HCT116 (cell line): ENCODE data around the gene RUBCN. TPM values are rescaled to one million over a fixed set of nuclear protein-coding genes. Genes with fewer than 3 reads are reported as not detected.
"Not testable (repeated sequence)": the region's sequence is repeated elsewhere in the genome, so short reads cannot be mapped to it uniquely, and the experiment has no call there.

Experiments
- ATAC-seq: fragments of 200-7000 bp; cut with Tn5 transposase; 2 replicates; pipeline ENCODE4 v1.9.1; 2020; ENCODE audit warnings: mild to moderate bottlenecking, moderate library complexity
- BruUV-seq: library from RNA; stranded (reverse); fragments of 400-500 nt; replicated peaks from 2 replicates; lab custom pipeline; 2021; lab: Mats Ljungman, UMichigan
- CTCF ChIA-PET: fragments of 300-600 bp; sonication (Branson Sonifier 250); formaldehyde crosslinking; loops from one replicate; lab custom pipeline; 2021; ENCODE audit warnings: antibody characterized with exemption; lab: Charles Lee
- POLR2A ChIA-PET: fragments of 300-600, 350-600 bp; sonication (Branson Sonifier 250); formaldehyde crosslinking; loops from one replicate; lab custom pipeline; 2021; ENCODE audit warnings: antibody characterized with exemption; lab: Charles Lee
- RAD21 ChIA-PET, 2 experiments: fragments of 300-600 bp; sonication (Branson Sonifier 250); formaldehyde crosslinking; loops; one replicate each; lab custom pipeline; 2023; ENCODE audit warnings: low total read pairs in 2 of 2; ENCODE audit not compliant: uncharacterized antibody in 2 of 2, unreplicated experiment in 2 of 2, low non-redundant PET in 1 of 2; lab: Charles Lee
- DNase-seq: peaks from one replicate; pipeline ENCODE4 v3.0.0-alpha.2; 2010; ENCODE audit warnings: low read depth, low spot score
- H2AFZ ChIP-seq: fragments of 200-600 bp; shearing (Covaris generic), sonication (generic); 2 replicates; pipeline ENCODE4 v1.6.1; 2017; ENCODE audit warnings: low read depth, mixed run types, mixed read lengths, antibody characterized with exemption, low read length; ENCODE audit not compliant: poor library complexity, severe bottlenecking
- H3K27ac ChIP-seq: 2 replicates; pipeline ENCODE4 v1.5.1; 2012; ENCODE audit warnings: low read depth, low read length
- H3K27me3 ChIP-seq: fragments of 200-600 bp; sonication (generic); 2 replicates; pipeline ENCODE4 v1.6.1; 2016; ENCODE audit warnings: mixed run types, low read length, mixed read lengths; ENCODE audit not compliant: insufficient read depth
- H3K36me3 ChIP-seq, 2 experiments: fragments of 200-500 bp in 1 of 2; fragments of 200-600 bp in 1 of 2; sonication (Bioruptor generic) in 1 of 2; sonication (generic) in 1 of 2; 2 replicates each; pipeline versions ENCODE4 v1.5.1 to v1.6.1; 2014 to 2016; ENCODE audit warnings: low read length in 2 of 2, inconsistent platforms in 1 of 2, mixed read lengths in 1 of 2, mixed run types in 1 of 2; ENCODE audit not compliant: insufficient read depth in 2 of 2, control insufficient read depth in 1 of 2
- H3K4me1 ChIP-seq, 2 experiments: fragments of 200-600 bp in 1 of 2; sonication (generic) in 1 of 2; 2 replicates each; pipeline versions ENCODE4 v1.5.1 to v1.6.1; 2012 to 2017; ENCODE audit warnings: low read length in 2 of 2, inconsistent platforms in 1 of 2, mild to moderate bottlenecking in 1 of 2, mixed read lengths in 1 of 2, mixed run types in 1 of 2, moderate library complexity in 1 of 2; ENCODE audit not compliant: insufficient read depth in 2 of 2, control insufficient read depth in 1 of 2
- H3K4me2 ChIP-seq: fragments of 200-600 bp; sonication (generic); 2 replicates; pipeline ENCODE4 v1.6.1; 2017; ENCODE audit warnings: mixed run types, low read length, mixed read lengths
- H3K4me3 ChIP-seq, 2 experiments: fragments of 200-600 bp in 1 of 2; sonication (generic) in 1 of 2; replicated peaks in 1 of 2; 2 replicates each; pipeline ENCODE4 v1.5.1; 2011 to 2016; ENCODE audit warnings: low read length in 2 of 2, control low read depth in 1 of 2, low read depth in 1 of 2, mild to moderate bottlenecking in 1 of 2, mixed read lengths in 1 of 2, mixed run types in 1 of 2
- H3K79me2 ChIP-seq: fragments of 200-600 bp; sonication (generic); 2 replicates; pipeline ENCODE4 v1.6.1; 2017; ENCODE audit warnings: mild to moderate bottlenecking, mixed run types, low read length, moderate library complexity, mixed read lengths; ENCODE audit not compliant: insufficient read depth
- H3K9ac ChIP-seq: fragments of 200-600 bp; sonication (generic); 2 replicates; pipeline ENCODE4 v1.6.1; 2016; ENCODE audit warnings: low read length, mixed read lengths
- H3K9me2 ChIP-seq: fragments of 200-600 bp; sonication (generic), shearing (Covaris generic); 2 replicates; pipeline ENCODE4 v1.6.1; 2017; ENCODE audit warnings: mixed run types, mild to moderate bottlenecking, moderate library complexity; ENCODE audit not compliant: insufficient read depth
- H3K9me3 ChIP-seq, 2 experiments: fragments of 200-500 bp in 1 of 2; fragments of 200-600 bp in 1 of 2; sonication (Bioruptor generic) in 1 of 2; sonication (generic) in 1 of 2; 2 replicates each; pipeline ENCODE4 v1.6.1; 2014 to 2017; ENCODE audit warnings: low read length in 2 of 2, mixed read lengths in 2 of 2, inconsistent platforms in 1 of 2, low read depth in 1 of 2, mild to moderate bottlenecking in 1 of 2, mixed run types in 1 of 2, moderate library complexity in 1 of 2; ENCODE audit not compliant: control insufficient read depth in 1 of 2, insufficient read depth in 1 of 2
- H4K20me1 ChIP-seq: fragments of 200-600 bp; sonication (generic), shearing (Covaris generic); 2 replicates; pipeline ENCODE4 v1.6.1; 2017; ENCODE audit warnings: mixed run types, mild to moderate bottlenecking, moderate library complexity; ENCODE audit not compliant: insufficient read depth
- POLR2AphosphoS5 ChIP-seq: IDR thresholded peaks from 2 replicates; pipeline ENCODE4 v1.6.1; 2011; ENCODE audit warnings: mild to moderate bottlenecking, low read depth, low read length, moderate library complexity
- TCF7L2 ChIP-seq: IDR thresholded peaks from 2 replicates; pipeline ENCODE4 v1.7.0; 2011; ENCODE audit warnings: borderline replicate concordance, inconsistent platforms; ENCODE audit not compliant: insufficient read depth, insufficient read length; ENCODE audit errors: extremely low read depth
- intact Hi-C: fragments of 100-400 bp; cut with micrococcal nuclease; formaldehyde crosslinking; loops from 2 replicates; pipeline ENCODE4 v1.10.0; 2022
- total RNA-seq: library from RNA; stranded (reverse); gene quantifications from one replicate; pipeline ENCODE4 v1.2.1, GENCODE V29; 2021; ENCODE audit not compliant: unreplicated experiment

RUBCN gene
- total RNA-seq, 1 experiment from 2014 or later: 21.4 TPM

DNA sequence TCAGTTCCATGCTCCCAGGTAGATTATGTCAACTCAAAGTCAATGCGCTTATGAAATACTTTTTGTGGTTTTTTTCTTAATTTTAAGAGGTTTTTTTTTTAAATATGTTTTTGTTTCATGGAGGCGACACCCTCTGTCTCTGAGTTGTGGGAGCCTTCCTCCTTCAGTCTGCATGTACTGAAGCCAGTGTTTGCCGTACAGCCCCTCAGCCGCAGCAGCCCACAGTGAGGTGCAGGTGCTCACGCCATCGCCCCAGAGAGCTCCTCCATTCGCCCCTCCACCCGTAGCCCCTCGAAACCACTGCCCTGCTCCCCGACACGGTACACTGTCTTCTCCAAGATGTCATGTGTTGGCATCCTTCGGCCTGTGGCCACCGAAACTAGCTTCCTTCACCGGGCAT is 107.4 kb downstream of the RUBCN start:
- H2AFZ ChIP-seq, BruUV-seq, H4K20me1 ChIP-seq, POLR2A ChIA-PET, H3K4me3 ChIP-seq, H3K27me3 ChIP-seq, H3K4me1 ChIP-seq, DNase-seq, H3K9me3 ChIP-seq, H3K27ac ChIP-seq, H3K36me3 ChIP-seq, CTCF ChIA-PET, H3K9ac ChIP-seq, H3K4me2 ChIP-seq, RAD21 ChIA-PET, intact Hi-C loops, ATAC-seq, H3K9me2 ChIP-seq: not testable (repeated sequence)
- peaks cover 14% of the 10 kb centered on the region for H3K79me2 ChIP-seq

DNA sequence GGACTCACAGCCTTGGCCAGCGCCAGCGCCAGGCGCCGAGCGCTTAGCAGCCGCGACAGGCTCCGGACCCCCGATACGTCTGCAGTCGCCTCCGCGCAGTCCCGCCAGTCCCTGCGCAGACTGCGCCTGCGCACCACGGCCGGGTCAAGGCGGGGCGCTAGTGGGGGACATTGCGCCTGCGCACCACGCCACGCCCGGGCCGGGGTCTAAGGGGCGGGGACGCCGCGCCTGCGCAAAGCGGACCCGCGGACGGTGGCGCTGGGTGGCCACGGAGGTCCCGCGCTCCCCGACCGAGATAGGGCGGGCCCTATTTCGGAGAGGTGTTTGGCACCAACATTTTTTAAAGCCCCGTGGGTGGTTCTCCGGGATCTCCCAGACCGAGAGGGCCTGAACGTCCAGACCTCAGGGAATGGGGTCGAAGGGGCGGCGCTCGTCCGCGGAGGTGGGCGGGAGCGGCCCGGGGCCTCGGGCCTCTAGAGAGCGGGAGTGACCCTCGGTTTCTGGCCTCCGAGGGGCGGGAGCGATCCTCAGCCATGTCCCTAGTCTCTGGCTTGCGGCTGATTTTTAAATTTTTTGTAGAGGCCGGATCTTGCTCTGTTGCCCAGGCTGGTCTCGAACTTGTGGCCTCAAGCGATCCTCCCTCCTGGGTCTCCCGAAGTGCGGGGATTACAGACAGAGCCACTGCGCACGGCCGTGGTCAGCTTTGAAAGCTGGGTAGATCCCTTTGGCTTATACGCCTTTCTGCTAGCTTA is 108.8 kb downstream of the RUBCN start:
- not testable (repeated sequence) for H2AFZ ChIP-seq
- TF ChIP-seq POLR2AphosphoS5 (peak; percentile 70), TCF7L2 (peak; percentile 40)

DNA sequence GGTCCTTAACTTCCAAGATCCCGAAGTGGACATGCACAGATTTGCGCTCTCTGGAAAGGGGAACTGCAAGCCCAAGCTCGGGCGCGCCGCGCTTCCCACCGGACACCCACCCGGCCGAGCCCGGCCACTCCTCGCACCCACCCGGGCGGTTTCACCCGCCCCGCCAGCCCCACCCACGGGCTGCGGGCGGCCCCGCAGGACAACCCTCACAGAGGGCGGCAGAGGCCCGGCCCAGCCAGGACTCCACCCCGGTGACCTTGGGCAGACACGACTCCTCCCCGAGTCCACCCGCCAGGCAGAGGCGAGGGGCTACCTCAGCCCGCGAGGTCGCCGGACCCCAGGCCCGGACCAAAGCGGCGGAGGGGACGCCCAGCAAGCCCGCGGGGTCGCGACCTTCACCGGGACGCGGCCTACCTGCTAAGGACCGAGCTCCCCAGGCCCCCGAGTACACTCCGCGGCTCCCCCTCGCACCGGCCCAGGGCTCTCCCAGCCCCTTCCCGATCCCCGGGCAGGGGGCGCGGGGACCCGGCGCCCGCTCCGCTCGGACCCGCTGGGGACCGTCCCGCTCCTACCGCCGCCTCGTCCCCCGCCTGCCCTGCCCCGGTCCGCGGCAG is 109.4 kb downstream of the RUBCN start:
- H3K4me3 ChIP-seq: peak overlapping the region; percentile 50 to 59
- H3K4me2 ChIP-seq: 0 out of 2 replicates have a peak overlapping the region, but pooled peaks have one; percentile 14
- intact Hi-C loops, CTCF ChIA-PET, H3K36me3 ChIP-seq, H4K20me1 ChIP-seq, H2AFZ ChIP-seq, H3K27me3 ChIP-seq, H3K9me2 ChIP-seq, H3K4me1 ChIP-seq, DNase-seq, H3K9me3 ChIP-seq, BruUV-seq, POLR2A ChIA-PET, RAD21 ChIA-PET: not testable (repeated sequence)
- ATAC-seq: peak; percentile 74
- peak overlapping the region; percentile 67; the same call in 1 of the 2 replicates for H3K9ac ChIP-seq
- peaks cover 15% of the 10 kb centered on the region for H3K79me2 ChIP-seq
- H3K27ac ChIP-seq: peak overlapping the region; percentile 53; the same call in 1 of the 2 replicates

More for the DNA sequence above, 108.8 kb downstream of the RUBCN start:
- Histone ChIP-seq H3K4me2 (peak overlapping the region; percentile 64), H3K27ac (peak overlapping the region; percentile 68), H3K4me3 (peak overlapping the region; percentile 50 to 59), H3K79me2 (peaks cover 15% of the 10 kb centered on the region), H3K9ac (peak overlapping the region; percentile 67)
- H3K9me3 ChIP-seq, H3K27me3 ChIP-seq, RAD21 ChIA-PET, POLR2A ChIA-PET, H3K4me1 ChIP-seq, intact Hi-C loops, H4K20me1 ChIP-seq, H3K36me3 ChIP-seq, H3K9me2 ChIP-seq, CTCF ChIA-PET, BruUV-seq: not testable (repeated sequence)
- ATAC-seq (peak; percentile 89), DNase-seq (peak; percentile 38)

DNA sequence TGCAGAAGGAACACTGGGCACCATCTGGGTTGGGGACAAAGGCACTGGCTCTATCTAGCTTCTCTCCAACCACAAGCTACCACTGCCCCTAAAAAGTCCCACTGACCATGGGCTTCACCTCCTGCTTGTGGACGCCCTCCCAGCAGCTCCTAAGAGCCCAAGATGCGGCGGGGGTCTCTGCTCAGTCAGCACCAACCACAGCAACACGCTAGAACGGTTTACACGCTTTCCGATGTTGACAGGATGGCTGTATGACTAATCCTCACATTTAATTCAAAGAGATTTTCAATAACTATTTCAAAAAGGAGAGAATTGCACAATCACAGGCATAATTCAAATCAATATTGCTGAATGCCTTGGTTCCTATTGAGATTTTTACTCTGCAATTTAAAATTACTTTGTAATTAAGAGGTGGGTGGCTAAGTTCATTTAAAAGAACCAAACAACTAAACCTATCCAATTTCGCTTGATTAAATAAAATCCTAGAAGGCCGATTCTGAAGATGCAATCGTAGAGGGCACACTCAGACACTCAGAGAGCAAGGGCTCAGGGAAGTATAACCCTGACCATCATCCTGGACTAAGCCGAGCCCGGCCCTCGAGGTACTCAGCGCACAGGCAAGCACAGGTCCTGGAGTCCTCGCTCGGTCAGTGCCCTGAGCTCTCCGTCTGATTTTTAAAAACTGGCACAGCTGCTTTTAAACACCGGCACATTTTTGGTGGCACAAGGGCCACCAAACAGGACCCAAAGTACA is 110.1 kb downstream of the RUBCN start:
- BruUV-seq, RAD21 ChIA-PET, H3K27me3 ChIP-seq, H3K9me3 ChIP-seq, H3K9me2 ChIP-seq, H3K4me1 ChIP-seq, H2AFZ ChIP-seq, H4K20me1 ChIP-seq, H3K36me3 ChIP-seq, H3K9ac ChIP-seq, intact Hi-C loops, DNase-seq, CTCF ChIA-PET, POLR2A ChIA-PET, H3K27ac ChIP-seq: not testable (repeated sequence)
- Histone ChIP-seq H3K4me3 (peak overlapping the region in 1 of 2 experiments; percentile 33; a peak in 3 of 4 replicates), H3K79me2 (peaks cover 15% of the 10 kb centered on the region), H3K4me2 (peak overlapping the region; percentile 37; the same call in 1 of the 2 replicates)
- peak; percentile 31; the same call in 1 of the 2 replicates for ATAC-seq
